ENCODE results near the gene JMY. TPM values are rescaled to one million over a fixed set of nuclear protein-coding genes. Genes with fewer than 3 reads are reported as not detected.
A peak's percentile ranks its signal among the peaks of the same experiment; 100 is the strongest.

The JMY gene
- total RNA-seq, 4 donors from 2014 or later: 33.2 to 64.2 (median 43.2) TPM

GRCh38 chr5:79225026-79225425, 10.9 kb upstream of the JMY start:
- Histone ChIP-seq H3K4me3 (no peak overlapping the region), H3K9me3 (no peaks in the 10 kb centered on the region), H3K27ac (replicated peaks in 1 of 4) (peak overlapping the region; percentile 11 to 62 (median 24)), H3K36me3 (no peaks in the 10 kb centered on the region), H3K4me1 (peaks cover 0 to 6% (median 0%) of the 10 kb centered on the region in 4 donors), H3K27me3 (no peaks in the 10 kb centered on the region)
- DNase-seq (ENCODE audit: extremely low spot score): no peak
- TF ChIP-seq EP300 (IDR thresholded peaks at IDR 0.05): no peak
- intact Hi-C loops (cut with DNase I): no loop called here
- WGBS: 33% methylated on average over 2 of the region's 2 CpGs

GRCh38 chr5:79225441-79225840, 10.5 kb upstream of the JMY start:
- Histone ChIP-seq H3K36me3 (no peaks in the 10 kb centered on the region), H3K4me3 (no peak overlapping the region), H3K27me3 (no peaks in the 10 kb centered on the region), H3K9me3 (no peaks in the 10 kb centered on the region), H3K27ac (replicated peaks in 1 of 4) (peak overlapping the region in 3 of 4 donors; percentile 12 to 62 (median 35)), H3K4me1 (peaks cover 0 to 6% (median 0%) of the 10 kb centered on the region in 4 donors)
- 96% methylated on average over 5 of the region's 5 CpGs for WGBS
- intact Hi-C loops (cut with DNase I): no loop called here
- DNase-seq (ENCODE audit: extremely low spot score): no peak
- no peak for TF ChIP-seq CTCF (IDR thresholded peaks at IDR 0.05)
- TF ChIP-seq POLR2A (IDR thresholded peaks at IDR 0.05; ENCODE audit: low read depth): no peak
- no peak for TF ChIP-seq EP300 (IDR thresholded peaks at IDR 0.05)
- TF ChIP-seq POLR2AphosphoS5 (IDR thresholded peaks at IDR 0.05): no peak

- Histone ChIP-seq H3K4me1 (peaks cover 0 to 6% (median 0%) of the 10 kb centered on the region in 4 donors), H3K36me3 (no peaks in the 10 kb centered on the region), H3K27me3 (no peaks in the 10 kb centered on the region), H3K27ac (replicated peaks in 1 of 4) (no peak overlapping the region), H3K9me3 (no peaks in the 10 kb centered on the region), H3K4me3 (no peak overlapping the region)
- intact Hi-C loops (cut with DNase I): no loop called here
- no peak for DNase-seq (ENCODE audit: extremely low spot score)
- TF ChIP-seq POLR2A (IDR thresholded peaks at IDR 0.05; ENCODE audit: low read depth): no peak
- no peak for TF ChIP-seq EP300 (IDR thresholded peaks at IDR 0.05)
- TF ChIP-seq CTCF (IDR thresholded peaks at IDR 0.05): no peak
- TF ChIP-seq POLR2AphosphoS5 (IDR thresholded peaks at IDR 0.05): no peak
- 95% methylated on average over 4 of the region's 4 CpGs for WGBS
These were observed 8.4 kb upstream of the JMY start for GRCh38 chr5:79227484-79228025.

- TF ChIP-seq CTCF (IDR thresholded peaks at IDR 0.05) (no peak), POLR2AphosphoS5 (IDR thresholded peaks at IDR 0.05) (no peak), POLR2A (IDR thresholded peaks at IDR 0.05; ENCODE audit: low read depth) (no peak), EP300 (IDR thresholded peaks at IDR 0.05) (no peak)
- H3K9me3 ChIP-seq: no peaks in the 10 kb centered on the region
- 94% methylated on average over 10 of the region's 10 CpGs for WGBS
- no peak for DNase-seq (ENCODE audit: extremely low spot score)
- H3K36me3 ChIP-seq: no peaks in the 10 kb centered on the region
- intact Hi-C loops (cut with DNase I): loop anchor here (10.0 kb wide), 1 partner anchor 285 kb away; the partner anchor contains the start of gene HOMER1
- peaks cover 0 to 6% (median under 1%) of the 10 kb centered on the region in 4 donors for H3K4me1 ChIP-seq
- H3K4me3 ChIP-seq: no peak overlapping the region
- H3K27me3 ChIP-seq: no peaks in the 10 kb centered on the region
- H3K27ac ChIP-seq (replicated peaks in 1 of 4): no peak overlapping the region
These were observed 6.4 kb upstream of the JMY start for GRCh38 chr5:79229357-79230174.

- no peak for DNase-seq (ENCODE audit: extremely low spot score)
- Histone ChIP-seq H3K27me3 (peaks cover 0 to 13% (median 0%) of the 10 kb centered on the region in 4 donors), H3K4me1 (peaks cover 24 to 41% (median 37%) of the 10 kb centered on the region in 4 donors), H3K4me3 (peak overlapping the region; percentile 88 to 98 (median 92)), H3K36me3 (no peaks in the 10 kb centered on the region), H3K27ac (replicated peaks in 1 of 4) (peak overlapping the region; percentile 94 to 98 (median 97)), H3K9me3 (no peaks in the 10 kb centered on the region)
- TF ChIP-seq EP300 (IDR thresholded peaks at IDR 0.05) (no peak), CTCF (IDR thresholded peaks at IDR 0.05) (no peak), POLR2A (IDR thresholded peaks at IDR 0.05; ENCODE audit: low read depth) (no peak), POLR2AphosphoS5 (IDR thresholded peaks at IDR 0.05) (no peak)
- WGBS: 26% methylated on average over 2 of the region's 2 CpGs
- intact Hi-C loops (cut with DNase I): loop anchor here (10.0 kb wide), 1 partner anchor 280 kb away; the partner anchor contains the start of gene HOMER1
These were observed 684 bp upstream of the JMY start for GRCh38 chr5:79235261-79235633.

Measured in esophagus muscularis mucosa (tissue), 4 donors.